Measurements from ENCODE around the gene WDR72. TPM values are rescaled to one million over a fixed set of nuclear protein-coding genes. Genes with fewer than 3 reads are reported as not detected.

The WDR72 gene
- total and polyA plus RNA-seq, 2 of the 13 experiments (the other 11 are each of a cell fraction or from before 2014, with no cell fraction given) = 0.21 to 0.60 TPM

- Histone ChIP-seq H3K4me1 (ENCODE audit: insufficient read depth, low read length) (peaks cover 31% of the 10 kb centered on the region), H4K20me1 (ENCODE audit: insufficient read depth, low read length) (no peaks in the 10 kb centered on the region), H3K27ac (ENCODE audit: extremely low read length, insufficient read depth, low read length) (peak overlapping the region; percentile 76), H3K4me2 (ENCODE audit: low read depth, low read length) (peak overlapping the region; percentile 56), H3K9ac (ENCODE audit: insufficient read depth, low read depth, low read length) (peak overlapping the region; percentile 38), H3K36me3 (replicated peaks in 1 of 2; ENCODE audit: control insufficient read depth in 1 of 2, insufficient read depth in 2 of 2, low read length in 2 of 2) (no peaks in the 10 kb centered on the region), H3K27me3 (ENCODE audit: control insufficient read depth in 1 of 2, insufficient read depth in 2 of 2, low read length in 2 of 2) (no peaks in the 10 kb centered on the region), H3K9me3 (ENCODE audit: low read length) (no peaks in the 10 kb centered on the region), H2AFZ (ENCODE audit: low read length) (peak overlapping the region; percentile 87), H3K79me2 (ENCODE audit: insufficient read depth, low read length) (no peaks in the 10 kb centered on the region), H3K4me3 (replicated peaks in 1 of 3; ENCODE audit: insufficient read depth in 1 of 3, low read depth in 2 of 3, low read length in 3 of 3) (peak overlapping the region in 2 of 3 experiments; percentile 9 to 21; a peak in 2 of 6 replicates)
- ChIA-PET POLR2A (no interaction called here), CTCF (ENCODE audit: low intra/inter-chr PET ratio, low total read pairs) (no interaction called here)
- no TSS peak for BruUV-seq (replicated peaks)
- intact Hi-C loops (cut with micrococcal nuclease; ENCODE audit: unreplicated experiment) = loop anchor here (2.0 to 5.0 kb wide), 2 partner anchors 105 to 522 kb away; no protein-coding TSS in a partner anchor
- in situ Hi-C loops (cut with HindIII; ENCODE audit: extremely low pct_ligation_motif_present, low pct_unique_long_range_greater_than_20kb) = no loop called here
- FAIRE-seq = peak; percentile 54
- peak; percentile 75 for DNase-seq (ENCODE audit: low spot score)
- ATAC-seq = peak; percentile 98
- WGBS (ENCODE audit: low lambda C conversion rate) = 16% methylated on average over 7 of the region's 7 CpGs
- TF ChIP-seq HMG20B (CRISPR knock-in tag; conservative IDR thresholded peaks at IDR 0.05) = no peak
- TF ChIP-seq E2F5 (CRISPR knock-in tag; conservative IDR thresholded peaks at IDR 0.05) = no peak
- no peak for TF ChIP-seq HOXA7 (CRISPR knock-in tag; IDR thresholded peaks at IDR 0.05)
- peak; percentile 51; the same call in 1 of the 2 replicates for TF ChIP-seq HMG20A (CRISPR knock-in tag; IDR thresholded peaks at IDR 0.05; ENCODE audit: borderline replicate concordance)
- no peak for TF ChIP-seq MED13 (CRISPR knock-in tag; IDR thresholded peaks at IDR 0.05)
- TF ChIP-seq SIN3A (IDR thresholded peaks at IDR 0.05; ENCODE audit: borderline replicate concordance, low read depth, low read length) = no peak
- no peak for TF ChIP-seq HINFP (CRISPR knock-in tag; IDR thresholded peaks at IDR 0.05; ENCODE audit: low read depth)
- no peak for TF ChIP-seq GATAD1 (CRISPR knock-in tag; IDR thresholded peaks at IDR 0.05)
- TF ChIP-seq KLF13 (CRISPR knock-in tag; IDR thresholded peaks at IDR 0.05) = no peak
- TF ChIP-seq ZHX1 (CRISPR knock-in tag; IDR thresholded peaks at IDR 0.05; ENCODE audit: low read depth) = no peak
- TF ChIP-seq GZF1 (CRISPR knock-in tag; IDR thresholded peaks at IDR 0.05) = no peak
- TF ChIP-seq ZNF713 (CRISPR knock-in tag; IDR thresholded peaks at IDR 0.05) = no peak
- TF ChIP-seq ZNF451 (CRISPR knock-in tag; IDR thresholded peaks at IDR 0.05) = no peak
- no peak for TF ChIP-seq SNAI1 (CRISPR knock-in tag; IDR thresholded peaks at IDR 0.05; ENCODE audit: borderline replicate concordance)
- TF ChIP-seq TEF (CRISPR knock-in tag; IDR thresholded peaks at IDR 0.05) = no peak
- TF ChIP-seq ZNF484 (CRISPR knock-in tag; IDR thresholded peaks at IDR 0.05; ENCODE audit: borderline replicate concordance, low read depth) = no peak
- no peak for TF ChIP-seq ZNF264 (CRISPR knock-in tag; IDR thresholded peaks at IDR 0.05)
These were observed 199.8 kb downstream of the WDR72 start for GRCh38 chr15:53559364-53560277.

Data from HepG2 (cell line).